ENCODE measurements around the gene HFE.
A peak's percentile ranks its signal among the peaks of the same experiment; 100 is the strongest.
"Not testable (repeated sequence)": the region's sequence is repeated elsewhere in the genome, so short reads cannot be mapped to it uniquely, and the experiment has no call there.

Gene HFE

GRCh38 chr6:26087284-26088115, at the start of gene HFE:
Gene HFE (plus strand): TSS chr6:26087429. CDS start chr6:26087441, 12 bp downstream.
- no peak for DNase-seq (ENCODE audit: low read depth)

- DNase-seq (ENCODE audit: low read depth), result no peak
Observed at GRCh38 chr6:26041946-26042345, 45.3 kb upstream of the HFE start.

- peak; percentile 93 for DNase-seq (ENCODE audit: low read depth)
Observed at GRCh38 chr6:26043384-26044139, 43.7 kb upstream of the HFE start.

GRCh38 chr6:26044140-26045064, 42.8 kb upstream of the HFE start:
- no peak for DNase-seq (ENCODE audit: low read depth)

- peak; percentile 85 for DNase-seq (ENCODE audit: low read depth)
Observed at GRCh38 chr6:26045065-26045927, 41.9 kb upstream of the HFE start.

GRCh38 chr6:26045928-26046368, 41.3 kb upstream of the HFE start:
- no peak for DNase-seq (ENCODE audit: low read depth)

- not testable (repeated sequence) for DNase-seq (ENCODE audit: low read depth)
Observed at GRCh38 chr6:26047329-26047728, 39.9 kb upstream of the HFE start.

GRCh38 chr6:26048590-26048989, 38.6 kb upstream of the HFE start:
- DNase-seq (ENCODE audit: low read depth), result no peak

- no peak for DNase-seq (ENCODE audit: low read depth)
Observed at GRCh38 chr6:26051665-26052310, 35.4 kb upstream of the HFE start.

GRCh38 chr6:26052762-26053250, 34.4 kb upstream of the HFE start:
- DNase-seq (ENCODE audit: low read depth), result not testable (repeated sequence)

GRCh38 chr6:26053992-26054780, 33.0 kb upstream of the HFE start:
- no peak for DNase-seq (ENCODE audit: low read depth)

GRCh38 chr6:26054781-26055718, 32.2 kb upstream of the HFE start:
- peak; percentile 96 for DNase-seq (ENCODE audit: low read depth)

GRCh38 chr6:26055719-26056582, 31.3 kb upstream of the HFE start:
- DNase-seq (ENCODE audit: low read depth), result peak; percentile 84

GRCh38 chr6:26056583-26057350, 30.5 kb upstream of the HFE start:
- peak; percentile 45 for DNase-seq (ENCODE audit: low read depth)

GRCh38 chr6:26057899-26058298, 29.3 kb upstream of the HFE start:
- DNase-seq (ENCODE audit: low read depth), result no peak

GRCh38 chr6:26058477-26059033, 28.7 kb upstream of the HFE start:
- not testable (repeated sequence) for DNase-seq (ENCODE audit: low read depth)

Data from HS-5 (cell line).